ENCODE measurements around the gene C15orf40.
A peak's percentile ranks its signal among the peaks of the same experiment; 100 is the strongest.

The C15orf40 gene

DNA sequence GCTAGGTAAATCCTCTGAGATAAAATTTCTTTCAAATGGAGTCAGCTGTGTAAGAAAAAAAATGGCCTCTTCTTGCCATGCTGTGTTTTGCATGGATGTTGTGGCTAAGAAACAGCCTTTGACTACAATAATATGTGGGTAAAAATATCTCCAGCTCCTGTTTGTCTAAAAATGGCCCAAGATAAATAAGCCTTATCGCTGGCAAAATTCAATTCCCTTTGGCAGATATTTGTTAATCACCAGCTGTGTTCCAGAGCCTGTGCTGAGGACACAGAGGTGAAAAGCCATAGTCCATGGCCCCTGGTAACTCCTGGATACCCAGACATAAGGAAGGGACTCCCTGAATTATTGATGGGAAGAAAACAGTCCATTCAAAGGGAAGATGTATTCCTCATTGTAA is 40.7 kb downstream of the C15orf40 start:
- DNase-seq (ENCODE audit: low read depth): no peak
- in situ Hi-C loops (cut with HindIII; ENCODE audit: low sequenced_read_pairs): no loop called here

DNA sequence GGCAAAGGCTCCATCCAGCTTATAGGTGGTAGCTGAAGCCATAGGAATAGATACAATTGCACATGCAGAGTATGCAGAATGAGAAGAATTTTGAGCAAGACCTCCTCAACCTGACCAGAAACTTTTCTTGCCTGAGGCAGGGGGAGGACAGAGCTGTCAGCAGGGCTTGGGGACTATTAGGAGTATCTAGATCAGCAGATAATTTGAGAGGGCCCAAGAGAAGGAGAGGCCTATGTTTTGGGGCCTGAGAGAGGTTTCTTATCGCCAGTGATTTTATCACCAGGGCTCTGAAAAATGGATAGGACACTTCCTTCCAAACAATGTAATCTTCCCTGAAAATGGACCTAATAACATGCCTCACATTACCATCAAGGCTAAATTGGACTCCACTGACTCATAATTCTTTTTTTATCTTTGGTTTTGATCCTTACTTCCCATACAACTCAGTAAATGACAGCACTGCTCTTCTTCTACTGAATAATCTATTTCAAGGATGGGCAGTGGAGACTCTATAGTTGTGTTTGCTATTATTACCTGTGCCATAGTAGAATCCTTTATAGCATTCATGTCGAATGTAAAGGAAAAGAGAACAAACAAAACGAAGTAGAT is 41.3 kb downstream of the C15orf40 start:
- no peak overlapping the region for H3K4me3 ChIP-seq (ENCODE audit: low read depth, low read length)
- DNase-seq (ENCODE audit: low read depth): no peak
- TF ChIP-seq, protein P1, sequence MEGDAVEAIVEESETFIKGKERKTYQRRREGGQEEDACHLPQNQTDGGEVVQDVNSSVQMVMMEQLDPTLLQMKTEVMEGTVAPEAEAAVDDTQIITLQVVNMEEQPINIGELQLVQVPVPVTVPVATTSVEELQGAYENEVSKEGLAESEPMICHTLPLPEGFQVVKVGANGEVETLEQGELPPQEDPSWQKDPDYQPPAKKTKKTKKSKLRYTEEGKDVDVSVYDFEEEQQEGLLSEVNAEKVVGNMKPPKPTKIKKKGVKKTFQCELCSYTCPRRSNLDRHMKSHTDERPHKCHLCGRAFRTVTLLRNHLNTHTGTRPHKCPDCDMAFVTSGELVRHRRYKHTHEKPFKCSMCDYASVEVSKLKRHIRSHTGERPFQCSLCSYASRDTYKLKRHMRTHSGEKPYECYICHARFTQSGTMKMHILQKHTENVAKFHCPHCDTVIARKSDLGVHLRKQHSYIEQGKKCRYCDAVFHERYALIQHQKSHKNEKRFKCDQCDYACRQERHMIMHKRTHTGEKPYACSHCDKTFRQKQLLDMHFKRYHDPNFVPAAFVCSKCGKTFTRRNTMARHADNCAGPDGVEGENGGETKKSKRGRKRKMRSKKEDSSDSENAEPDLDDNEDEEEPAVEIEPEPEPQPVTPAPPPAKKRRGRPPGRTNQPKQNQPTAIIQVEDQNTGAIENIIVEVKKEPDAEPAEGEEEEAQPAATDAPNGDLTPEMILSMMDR (IDR thresholded peaks at IDR 0.05; ENCODE audit: low read depth, low read length, missing control alignments): no peak
- in situ Hi-C loops (cut with HindIII; ENCODE audit: low sequenced_read_pairs): no loop called here

More for the DNA sequence above, 40.7 kb downstream of the C15orf40 start:
- H3K4me3 ChIP-seq (ENCODE audit: low read depth, low read length): no peak overlapping the region
- TF ChIP-seq, protein P1 (IDR thresholded peaks at IDR 0.05; ENCODE audit: low read depth, low read length, missing control alignments): no peak

DNA sequence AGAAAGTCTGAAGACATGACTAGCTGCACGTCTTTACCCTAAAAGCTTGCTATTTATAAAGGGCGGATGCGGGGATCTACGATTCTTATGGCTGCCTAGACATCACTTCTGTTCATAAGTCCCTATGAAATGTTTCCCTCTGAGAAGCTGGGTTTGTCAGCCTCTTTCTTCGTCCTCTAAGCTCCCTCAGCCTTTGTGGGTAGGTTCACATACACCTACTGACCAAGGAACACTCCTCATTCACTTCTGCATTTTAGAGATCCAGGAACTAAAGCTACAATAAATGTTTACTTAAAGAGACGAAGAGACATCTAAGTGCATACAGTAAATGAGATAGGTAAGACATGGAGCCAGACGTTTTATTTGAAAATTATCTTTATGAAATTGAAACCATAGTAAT is 42.1 kb downstream of the C15orf40 start:
- TF ChIP-seq, protein P1 (IDR thresholded peaks at IDR 0.05; ENCODE audit: low read depth, low read length, missing control alignments): no peak
- in situ Hi-C loops (cut with HindIII; ENCODE audit: low sequenced_read_pairs): no loop called here
- no peak for DNase-seq (ENCODE audit: low read depth)
- no peak overlapping the region for H3K4me3 ChIP-seq (ENCODE audit: low read depth, low read length)

DNA sequence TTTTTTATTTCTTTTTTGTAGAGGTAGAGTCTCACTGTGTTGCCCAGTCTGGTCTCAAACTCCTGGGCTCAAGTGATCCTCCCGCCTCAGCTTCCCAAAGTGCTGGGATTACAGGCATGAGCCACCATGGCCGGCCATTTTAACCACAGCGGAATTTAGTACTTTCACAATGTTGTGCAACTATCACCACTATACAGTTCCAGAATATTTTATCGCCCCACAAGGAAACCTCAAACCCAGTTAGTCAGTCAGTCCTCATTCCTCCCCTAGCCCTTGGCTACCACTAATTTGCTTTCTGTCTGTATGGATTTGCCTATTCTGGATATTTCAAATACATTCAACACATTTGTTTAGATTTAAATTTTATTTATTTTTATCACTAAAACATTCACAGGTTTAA is 43.4 kb downstream of the C15orf40 start:
- H3K4me3 ChIP-seq (ENCODE audit: low read depth, low read length): no peak overlapping the region
- TF ChIP-seq, protein P1 (IDR thresholded peaks at IDR 0.05; ENCODE audit: low read depth, low read length, missing control alignments): no peak
- DNase-seq (ENCODE audit: low read depth): peak; percentile 15
- in situ Hi-C loops (cut with HindIII; ENCODE audit: low sequenced_read_pairs): no loop called here

DNA sequence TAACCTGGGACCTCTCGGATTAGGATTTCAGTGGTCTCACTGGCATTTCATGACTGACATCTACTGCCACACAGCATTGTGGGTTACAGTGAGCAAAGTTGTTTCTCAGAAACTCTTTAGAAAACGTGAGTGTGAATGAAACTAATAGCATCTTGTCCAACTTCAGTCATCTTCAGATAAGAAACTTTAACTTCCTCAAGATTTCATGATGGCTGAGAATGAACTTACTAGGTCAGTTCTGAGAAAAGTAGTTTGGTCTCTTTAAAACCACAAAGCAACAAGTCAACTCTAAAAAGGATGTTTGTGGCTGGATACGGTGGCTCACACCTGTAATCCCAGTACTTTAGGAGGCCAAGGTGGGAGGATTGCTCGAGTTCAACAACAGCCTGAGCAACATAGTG is 44.8 kb downstream of the C15orf40 start:
- in situ Hi-C loops (cut with HindIII; ENCODE audit: low sequenced_read_pairs): no loop called here
- H3K4me3 ChIP-seq (ENCODE audit: low read depth, low read length): no peak overlapping the region
- DNase-seq (ENCODE audit: low read depth): no peak
- TF ChIP-seq, protein P1 (IDR thresholded peaks at IDR 0.05; ENCODE audit: low read depth, low read length, missing control alignments): no peak

DNA sequence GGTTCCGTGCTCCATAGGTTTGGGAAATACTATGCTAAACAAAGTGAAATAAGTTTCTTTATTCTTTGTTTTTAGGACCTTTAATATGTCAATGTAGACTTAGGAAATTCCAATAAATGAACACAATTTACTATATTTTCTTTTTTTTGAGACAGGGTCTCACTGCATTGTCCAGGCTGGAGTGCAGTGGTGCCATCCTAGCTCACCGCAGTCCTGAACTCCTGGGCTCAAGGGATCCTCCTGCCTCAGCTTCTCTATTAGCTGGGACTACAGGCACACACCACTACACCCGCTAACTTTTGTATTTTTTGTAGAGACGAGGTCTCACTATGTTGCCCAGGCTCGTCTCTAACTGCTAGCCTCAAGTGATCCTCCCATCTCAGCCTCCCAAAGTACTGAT is 46.5 kb downstream of the C15orf40 start:
- no peak overlapping the region for H3K4me3 ChIP-seq (ENCODE audit: low read depth, low read length)
- in situ Hi-C loops (cut with HindIII; ENCODE audit: low sequenced_read_pairs): no loop called here
- TF ChIP-seq, protein P1 (IDR thresholded peaks at IDR 0.05; ENCODE audit: low read depth, low read length, missing control alignments): no peak
- DNase-seq (ENCODE audit: low read depth): no peak

Measured in astrocyte of the cerebellum (primary cell).